Measurements from ENCODE around the gene SLC35F1. TPM values are rescaled to one million over a fixed set of nuclear protein-coding genes. Genes with fewer than 3 reads are reported as not detected.

SLC35F1 gene
- total RNA-seq, 1 experiment from 2014 or later, result 4.3 TPM

DNA sequence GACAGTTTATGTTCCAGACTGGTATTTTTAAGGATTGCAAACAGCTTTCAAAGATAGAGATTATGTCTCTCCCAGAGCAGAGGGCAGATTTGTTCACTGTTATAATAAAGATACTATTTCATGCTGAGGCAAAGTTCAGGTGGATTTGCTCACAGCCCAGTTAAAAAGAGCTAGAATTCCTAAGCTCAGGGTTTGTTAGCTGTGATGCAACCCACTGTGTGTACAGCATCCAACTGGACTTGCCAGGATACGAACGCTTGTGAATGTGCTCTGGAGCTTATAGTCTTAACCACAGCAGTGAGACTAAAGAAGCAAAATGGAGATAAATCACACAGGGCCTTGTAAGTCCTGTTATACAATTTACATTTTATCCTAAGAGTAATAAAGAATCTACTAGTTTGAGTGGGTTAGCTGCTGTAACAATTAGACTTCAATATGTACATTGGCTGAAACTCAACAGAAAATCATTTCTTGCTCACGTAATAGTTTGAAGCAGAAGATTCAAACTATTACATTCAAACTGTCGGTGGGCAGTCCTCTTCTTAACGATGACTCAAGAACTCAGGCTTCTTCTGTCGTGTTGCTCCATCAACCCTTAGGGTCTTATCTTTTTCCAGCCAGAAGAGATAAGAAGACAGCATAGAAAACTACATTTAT lies 437.1 kb downstream of the SLC35F1 start:
- no peaks in the 10 kb centered on the region for H4K20me1 ChIP-seq (ENCODE audit: control insufficient read depth, insufficient read depth, insufficient read length)
- H3K79me1 ChIP-seq (ENCODE audit: insufficient read depth, low read depth, low read length, poor library complexity, severe bottlenecking), result no peaks in the 10 kb centered on the region
- no peak overlapping the region for H3K27ac ChIP-seq (ENCODE audit: insufficient read length, low read depth, low read length)
- no peaks in the 10 kb centered on the region for H3K9me3 ChIP-seq (ENCODE audit: control insufficient read depth, low read depth, low read length)
- no peaks in the 10 kb centered on the region for H3K4me1 ChIP-seq (ENCODE audit: insufficient read depth, low read length)
- H2BK120ac ChIP-seq (ENCODE audit: low read depth, low read length, poor library complexity, severe bottlenecking), result no peak overlapping the region
- DNase-seq, result no peak
- Mint-ChIP-seq H3K9me3 (peaks cover 4% of the 10 kb centered on the region in 2 experiments; a peak in 3 of 5 replicates), H3K4me1 (0 out of 4 replicates have a peak, but pooled peaks cover 0 to 3% of the 10 kb centered on the region in 2 experiments), H3K27ac (no peak overlapping the region), H3K4me3 (no peak overlapping the region), H3K27me3 (ENCODE audit: low read depth) (no peaks in the 10 kb centered on the region; the same call in 1 of the 2 replicates), H3K36me3 (ENCODE audit: insufficient read depth in 1 of 3, low read depth in 3 of 3) (0 out of 7 replicates have a peak, but pooled peaks cover 0 to 3% (median 0%) of the 10 kb centered on the region in 3 experiments)
- H3K18ac ChIP-seq (ENCODE audit: insufficient read length, low read depth, low read length), result no peak overlapping the region
- H4K91ac ChIP-seq (ENCODE audit: insufficient read length, low read depth, low read length), result no peak overlapping the region
- no peak overlapping the region for H4K5ac ChIP-seq (ENCODE audit: insufficient read length, low read depth, low read length)
- H3K4me2 ChIP-seq (ENCODE audit: insufficient read depth, insufficient read length, low read length), result no peak overlapping the region
- H3K56ac ChIP-seq (ENCODE audit: insufficient read length, low read depth, low read length), result no peak overlapping the region
- no peak overlapping the region for H3K9ac ChIP-seq (ENCODE audit: extremely low read depth, insufficient read length, low read length)
- no peak overlapping the region for H3T11ph ChIP-seq (ENCODE audit: low read length)
- no peak overlapping the region for H2AFZ ChIP-seq (ENCODE audit: low read length)
- no peak overlapping the region for H3K23ac ChIP-seq (ENCODE audit: insufficient read length, low read depth, low read length)
- no peak overlapping the region for H2BK15ac ChIP-seq (ENCODE audit: low read depth, low read length)
- no peak overlapping the region for H2BK20ac ChIP-seq (ENCODE audit: low read depth, low read length, poor library complexity, severe bottlenecking)
- H3K4ac ChIP-seq (ENCODE audit: low read depth, low read length), result no peak overlapping the region
- H3K79me2 ChIP-seq (ENCODE audit: insufficient read depth, low read length), result no peaks in the 10 kb centered on the region
- H2BK5ac ChIP-seq (ENCODE audit: insufficient read length, low read length), result no peak overlapping the region
- no peak overlapping the region for H4K8ac ChIP-seq (replicated peaks; ENCODE audit: insufficient read length, low read depth, low read length)
- H2AK5ac ChIP-seq (ENCODE audit: insufficient read length, low read length), result no peak overlapping the region
- H3K14ac ChIP-seq (ENCODE audit: insufficient read depth, low read length), result no peak overlapping the region
- WGBS (ENCODE audit: extremely low coverage, insufficient read length, low lambda C conversion rate), result no CpG with 5 or more reads among the region's 6 CpGs
- no peak for TF ChIP-seq CTCF (conservative IDR thresholded peaks at IDR 0.05)
- H3K23me2 ChIP-seq (ENCODE audit: insufficient read length, low read depth, low read length, poor library complexity, severe bottlenecking), result no peaks in the 10 kb centered on the region
- H3K27me3 ChIP-seq (ENCODE audit: insufficient read depth, low read length), result no peaks in the 10 kb centered on the region
- H2BK12ac ChIP-seq (ENCODE audit: insufficient read length, low read depth, low read length), result no peak overlapping the region
